Right forelimb (tissue), 1 donor: ENCODE data around the gene AIPL1.

Experiments used
- DNase-seq: peaks from one replicate; pipeline ENCODE4 v3.0.0-alpha.2; 2018

Gene AIPL1

GRCh38 chr17:6448473-6448872 is 13.6 kb upstream of the AIPL1 start:
- no peak for DNase-seq

- DNase-seq = no peak
Observed at GRCh38 chr17:6446516-6447100, 11.7 kb upstream of the AIPL1 start.

- DNase-seq = no peak
Observed at GRCh38 chr17:6444571-6445335, 9.8 kb upstream of the AIPL1 start.

GRCh38 chr17:6443692-6444570 is 9.0 kb upstream of the AIPL1 start, which contains the start of gene PIMREG:
Gene PIMREG (plus strand): TSS chr17:6444455. CDS start chr17:6445111, 656 bp downstream.
- peak; percentile 97 for DNase-seq

- DNase-seq = no peak
Observed at GRCh38 chr17:6442775-6443174, 7.9 kb upstream of the AIPL1 start.

GRCh38 chr17:6439951-6440350 is 5.0 kb upstream of the AIPL1 start:
- DNase-seq = no peak

GRCh38 chr17:6437956-6438355 is 3.0 kb upstream of the AIPL1 start:
- DNase-seq = no peak

GRCh38 chr17:6437466-6437865 is 2.5 kb upstream of the AIPL1 start:
- DNase-seq = no peak

- DNase-seq = peak; percentile 56
Observed at GRCh38 chr17:6435968-6436367, 1.0 kb upstream of the AIPL1 start.

GRCh38 chr17:6430769-6431168 is 4.2 kb downstream of the AIPL1 start:
- DNase-seq = no peak

- no peak for DNase-seq
Observed at GRCh38 chr17:6429266-6429665, 5.7 kb downstream of the AIPL1 start.

- no peak for DNase-seq
Observed at GRCh38 chr17:6428207-6428965, 6.5 kb downstream of the AIPL1 start.

- DNase-seq = no peak
Observed at GRCh38 chr17:6427279-6427781, 7.6 kb downstream of the AIPL1 start.

GRCh38 chr17:6426356-6427101 is 8.4 kb downstream of the AIPL1 start:
- DNase-seq = no peak

- DNase-seq = no peak
Observed at GRCh38 chr17:6425407-6425806, 9.5 kb downstream of the AIPL1 start.

GRCh38 chr17:6423931-6424330 is 11.0 kb downstream of the AIPL1 start:
- no peak for DNase-seq

- DNase-seq = no peak
Observed at GRCh38 chr17:6422654-6423241, 12.2 kb downstream of the AIPL1 start.

GRCh38 chr17:6421700-6422604 is 13.0 kb downstream of the AIPL1 start:
- peak; percentile 85 for DNase-seq

GRCh38 chr17:6420173-6420641 is 14.7 kb downstream of the AIPL1 start:
- no peak for DNase-seq

- no peak for DNase-seq
Observed at GRCh38 chr17:6415616-6416015, 19.3 kb downstream of the AIPL1 start.
